Measurements from ENCODE around the gene PTGES2.

DNA sequence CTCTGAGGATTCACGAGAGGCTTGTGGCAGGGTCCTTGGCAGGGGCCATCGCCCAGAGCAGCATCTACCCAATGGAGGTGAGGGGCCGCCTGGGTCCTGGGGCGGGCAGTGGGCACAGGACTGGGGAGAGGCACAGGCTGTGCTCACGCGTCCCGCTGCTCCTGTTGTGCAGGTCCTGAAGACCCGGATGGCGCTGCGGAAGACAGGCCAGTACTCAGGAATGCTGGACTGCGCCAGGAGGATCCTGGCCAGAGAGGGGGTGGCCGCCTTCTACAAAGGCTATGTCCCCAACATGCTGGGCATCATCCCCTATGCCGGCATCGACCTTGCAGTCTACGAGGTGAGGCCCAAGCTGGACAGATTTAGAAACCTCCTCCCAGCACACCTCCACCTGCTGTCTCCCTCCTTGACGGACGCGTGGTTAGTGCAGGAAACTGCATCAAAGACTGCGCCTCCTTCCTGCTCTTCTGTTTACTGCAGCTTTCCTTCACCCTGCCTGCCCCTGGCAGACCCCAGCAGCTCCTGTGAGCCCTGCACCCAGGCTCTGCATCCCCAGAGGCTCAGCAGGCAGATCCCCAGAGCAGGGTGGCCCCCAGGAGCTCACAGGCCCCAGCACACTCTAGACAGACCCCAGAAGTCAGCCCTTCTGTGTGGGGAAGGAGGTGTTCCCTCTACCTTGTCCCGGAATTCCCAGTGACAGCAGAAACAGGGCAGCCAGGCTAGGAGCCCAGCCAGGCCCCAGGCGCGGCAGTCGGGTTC is 21.2 kb downstream of the PTGES2 start:
- TF ChIP-seq, protein P1, sequence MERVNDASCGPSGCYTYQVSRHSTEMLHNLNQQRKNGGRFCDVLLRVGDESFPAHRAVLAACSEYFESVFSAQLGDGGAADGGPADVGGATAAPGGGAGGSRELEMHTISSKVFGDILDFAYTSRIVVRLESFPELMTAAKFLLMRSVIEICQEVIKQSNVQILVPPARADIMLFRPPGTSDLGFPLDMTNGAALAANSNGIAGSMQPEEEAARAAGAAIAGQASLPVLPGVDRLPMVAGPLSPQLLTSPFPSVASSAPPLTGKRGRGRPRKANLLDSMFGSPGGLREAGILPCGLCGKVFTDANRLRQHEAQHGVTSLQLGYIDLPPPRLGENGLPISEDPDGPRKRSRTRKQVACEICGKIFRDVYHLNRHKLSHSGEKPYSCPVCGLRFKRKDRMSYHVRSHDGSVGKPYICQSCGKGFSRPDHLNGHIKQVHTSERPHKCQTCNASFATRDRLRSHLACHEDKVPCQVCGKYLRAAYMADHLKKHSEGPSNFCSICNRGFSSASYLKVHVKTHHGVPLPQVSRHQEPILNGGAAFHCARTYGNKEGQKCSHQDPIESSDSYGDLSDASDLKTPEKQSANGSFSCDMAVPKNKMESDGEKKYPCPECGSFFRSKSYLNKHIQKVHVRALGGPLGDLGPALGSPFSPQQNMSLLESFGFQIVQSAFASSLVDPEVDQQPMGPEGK (CRISPR knock-in tag; IDR thresholded peaks at IDR 0.05; ENCODE audit: borderline replicate concordance), result no peak
- TF ChIP-seq CSDC2 (CRISPR knock-in tag; IDR thresholded peaks at IDR 0.05) (no peak), RARB (CRISPR knock-in tag; IDR thresholded peaks at IDR 0.05) (no peak), ZFP3 (CRISPR knock-in tag; IDR thresholded peaks at IDR 0.05) (no peak)
- TF ChIP-seq, protein P2, sequence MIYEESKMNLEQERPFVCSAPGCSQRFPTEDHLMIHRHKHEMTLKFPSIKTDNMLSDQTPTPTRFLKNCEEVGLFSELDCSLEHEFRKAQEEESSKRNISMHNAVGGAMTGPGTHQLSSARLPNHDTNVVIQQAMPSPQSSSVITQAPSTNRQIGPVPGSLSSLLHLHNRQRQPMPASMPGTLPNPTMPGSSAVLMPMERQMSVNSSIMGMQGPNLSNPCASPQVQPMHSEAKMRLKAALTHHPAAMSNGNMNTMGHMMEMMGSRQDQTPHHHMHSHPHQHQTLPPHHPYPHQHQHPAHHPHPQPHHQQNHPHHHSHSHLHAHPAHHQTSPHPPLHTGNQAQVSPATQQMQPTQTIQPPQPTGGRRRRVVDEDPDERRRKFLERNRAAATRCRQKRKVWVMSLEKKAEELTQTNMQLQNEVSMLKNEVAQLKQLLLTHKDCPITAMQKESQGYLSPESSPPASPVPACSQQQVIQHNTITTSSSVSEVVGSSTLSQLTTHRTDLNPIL (CRISPR knock-in tag; IDR thresholded peaks at IDR 0.05; ENCODE audit: low read depth), result no peak

All from SK-N-SH treated with all-trans-retinoic acid at 6 μM for 48 hours (cell line).